HepG2 (cell line): ENCODE results near the gene ECSIT. TPM values are rescaled to one million over a fixed set of nuclear protein-coding genes. Genes with fewer than 3 reads are reported as not detected.

Experiments
- DMAP1 ChIP-seq: IDR thresholded peaks from 2 replicates; pipeline ENCODE4 v1.6.1; 2016
- ERF ChIP-seq: IDR thresholded peaks from 2 replicates; pipeline ENCODE4 v1.6.1; 2018; ENCODE audit warnings: missing biosample characterization, missing genetic modification reagents
- HDAC1 ChIP-seq: sonication (generic); formaldehyde crosslinking; IDR thresholded peaks from 2 replicates; pipeline ENCODE4 v1.5.1; 2020; ENCODE audit warnings: mild to moderate bottlenecking, missing genetic modification reagents
- NCOA2 ChIP-seq: sonication (generic); formaldehyde crosslinking; IDR thresholded peaks from 2 replicates; pipeline ENCODE4 v1.8.0; 2022; ENCODE audit warnings: inconsistent platforms
- PHF20 ChIP-seq: sonication (generic); formaldehyde crosslinking; IDR thresholded peaks from 2 replicates; pipeline ENCODE4 v1.5.0; 2020; ENCODE audit warnings: mild to moderate bottlenecking, missing genetic modification reagents
- RFXAP ChIP-seq: sonication (generic); formaldehyde crosslinking; IDR thresholded peaks from 2 replicates; pipeline ENCODE4 v1.4.0; 2020; ENCODE audit warnings: missing genetic modification reagents, borderline replicate concordance
- SKI ChIP-seq: fragments of 450-650 bp; IDR thresholded peaks from one replicate; pipeline ENCODE4 v1.6.1; 2018; ENCODE audit warnings: mild to moderate bottlenecking; ENCODE audit not compliant: partially characterized antibody
- SMAD3 ChIP-seq: sonication (generic); formaldehyde crosslinking; IDR thresholded peaks from 2 replicates; pipeline ENCODE4 v1.4.0; 2020; ENCODE audit warnings: missing genetic modification reagents
- SP2 ChIP-seq: sonication (generic); formaldehyde crosslinking; IDR thresholded peaks from 2 replicates; pipeline ENCODE4 v1.5.1; 2020; ENCODE audit warnings: mild to moderate bottlenecking, missing genetic modification reagents
- YEATS2 ChIP-seq: sonication (generic); formaldehyde crosslinking; IDR thresholded peaks from 2 replicates; pipeline ENCODE4 v1.4.0; 2020; ENCODE audit warnings: missing genetic modification reagents, borderline replicate concordance
- ZFY ChIP-seq: sonication (generic); formaldehyde crosslinking; IDR thresholded peaks from 2 replicates; pipeline ENCODE4 v1.4.0; 2020; ENCODE audit warnings: missing genetic modification reagents
- ZNF33B ChIP-seq: sonication (generic); formaldehyde crosslinking; IDR thresholded peaks from 2 replicates; pipeline ENCODE4 v1.5.1; 2020; ENCODE audit warnings: mild to moderate bottlenecking, missing genetic modification reagents
- ZNF367 ChIP-seq: sonication (generic); formaldehyde crosslinking; IDR thresholded peaks from 2 replicates; pipeline ENCODE4 v1.4.0; 2020; ENCODE audit warnings: missing genetic modification reagents, borderline replicate concordance
- ZNF44 ChIP-seq: sonication (generic); formaldehyde crosslinking; IDR thresholded peaks from 2 replicates; pipeline ENCODE4 v1.5.1; 2020; ENCODE audit warnings: mild to moderate bottlenecking, missing genetic modification reagents
- ZNF501 ChIP-seq: sonication (generic); formaldehyde crosslinking; IDR thresholded peaks from 2 replicates; pipeline ENCODE4 v1.5.1; 2020; ENCODE audit warnings: mild to moderate bottlenecking, moderate library complexity, missing genetic modification reagents
- ZNF547 ChIP-seq: sonication (generic); formaldehyde crosslinking; IDR thresholded peaks from 2 replicates; pipeline ENCODE4 v1.5.1; 2020; ENCODE audit warnings: mild to moderate bottlenecking, missing genetic modification reagents
- ZNF558 ChIP-seq: sonication (generic); formaldehyde crosslinking; IDR thresholded peaks from 2 replicates; pipeline ENCODE4 v1.9.0; 2022; ENCODE audit warnings: mild to moderate bottlenecking, missing genetic modification reagents, borderline replicate concordance
- ZNF839 ChIP-seq: sonication (generic); formaldehyde crosslinking; IDR thresholded peaks from 2 replicates; pipeline ENCODE4 v1.4.0; 2020; ENCODE audit warnings: missing genetic modification reagents, mild to moderate bottlenecking, borderline replicate concordance
- polyA plus RNA-seq, 8 experiments: library from polyadenylated mRNA; depleted of rRNA in 3 of 8; stranded (reverse) in 7 of 8; unstranded in 1 of 8; fragments of >200 nt; fragmentation: Illumina TruSeq in 4 of 8; extraction: Trizol in 4 of 8; gene quantifications; 2 replicates each; pipeline versions ENCODE4 v1.2.1 to v1.2.3, GENCODE V29; 2011 to 2016; ENCODE audit warnings: low read depth in 4 of 8, missing spikeins in 1 of 8, mixed read lengths in 1 of 8; ENCODE audit not compliant: insufficient read depth in 1 of 8
- total RNA-seq, 5 experiments: library from RNA; depleted of rRNA; stranded (reverse); fragments of >200 nt; fragmentation: Illumina TruSeq; extraction: Trizol; gene quantifications; 2 replicates each; pipeline ENCODE4 v1.2.3, GENCODE V29; 2016; ENCODE audit warnings: low read depth in 1 of 5
- TF ChIP-seq, protein P1 (sequence below), 2 experiments: fragments of 450-650 bp in 1 of 2; sonication (generic) in 1 of 2; formaldehyde crosslinking; IDR thresholded peaks; 2 replicates each; pipeline versions ENCODE4 v1.5.0 to v1.8.0; 2020 to 2022; ENCODE audit warnings: mild to moderate bottlenecking in 1 of 2, missing genetic modification reagents in 1 of 2
- TF ChIP-seq, protein P2 (sequence below): sonication (generic); formaldehyde crosslinking; conservative IDR thresholded peaks from 2 replicates; pipeline ENCODE4 v1.8.1; 2023; ENCODE audit warnings: missing genetic modification reagents
- TF ChIP-seq, protein P3 (sequence below): sonication (generic); formaldehyde crosslinking; IDR thresholded peaks from 2 replicates; pipeline ENCODE4 v1.8.0; 2022; ENCODE audit warnings: missing genetic modification reagents, mild to moderate bottlenecking, moderate library complexity, borderline replicate concordance
- TF ChIP-seq, protein P4 (sequence below): sonication (generic); formaldehyde crosslinking; conservative IDR thresholded peaks from 2 replicates; pipeline ENCODE4 v1.8.0; 2022; ENCODE audit warnings: mild to moderate bottlenecking, moderate library complexity, missing genetic modification reagents
- TF ChIP-seq, protein P5 (sequence below): sonication (generic); formaldehyde crosslinking; IDR thresholded peaks from 2 replicates; pipeline ENCODE4 v1.8.1; 2023; ENCODE audit warnings: mild to moderate bottlenecking, missing genetic modification reagents, borderline replicate concordance

ECSIT gene
- total and polyA plus RNA-seq, 2 of the 13 experiments (the other 11 are each of a cell fraction or from before 2014, with no cell fraction given), result 36.4 to 62.3 TPM

DNA sequence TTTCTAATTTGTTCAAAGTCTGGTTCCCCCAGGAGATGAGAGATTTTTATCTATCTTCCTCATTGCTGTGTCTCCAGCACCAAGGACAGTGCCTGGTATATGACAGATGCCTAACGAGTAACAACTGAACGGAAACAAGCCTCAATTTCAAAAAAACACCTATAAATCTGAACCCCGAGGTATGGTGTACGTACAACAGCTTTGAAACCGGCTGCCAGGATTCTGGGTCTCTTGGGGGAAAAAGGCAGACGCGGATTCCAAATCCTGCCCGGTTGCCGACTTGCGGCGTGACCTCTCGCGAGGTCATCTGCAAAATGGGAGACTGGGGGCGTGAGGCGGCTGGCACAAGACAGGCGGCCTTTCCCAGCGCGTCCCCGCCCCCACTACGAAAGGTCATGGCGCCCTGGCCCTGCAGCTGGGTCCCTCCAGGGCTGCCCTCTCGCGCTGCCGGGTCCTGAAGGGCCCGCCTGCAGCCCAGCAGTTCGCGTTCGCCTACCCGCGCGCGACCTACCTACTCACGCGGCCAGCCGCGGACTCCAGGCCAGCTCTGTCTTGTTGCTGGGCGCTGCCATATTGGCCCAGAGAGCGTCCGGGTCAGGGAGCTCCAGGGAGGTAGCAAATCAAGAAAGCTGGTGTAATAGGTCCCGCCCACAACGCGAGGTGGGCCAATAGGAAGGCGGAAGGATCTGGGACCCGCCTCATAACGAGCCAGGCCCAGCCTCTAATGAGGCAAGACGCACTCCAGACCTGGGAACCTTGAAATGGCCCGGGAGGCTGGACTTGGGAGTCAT, at the start of gene ECSIT (continued):
- TF ChIP-seq, protein P1, sequence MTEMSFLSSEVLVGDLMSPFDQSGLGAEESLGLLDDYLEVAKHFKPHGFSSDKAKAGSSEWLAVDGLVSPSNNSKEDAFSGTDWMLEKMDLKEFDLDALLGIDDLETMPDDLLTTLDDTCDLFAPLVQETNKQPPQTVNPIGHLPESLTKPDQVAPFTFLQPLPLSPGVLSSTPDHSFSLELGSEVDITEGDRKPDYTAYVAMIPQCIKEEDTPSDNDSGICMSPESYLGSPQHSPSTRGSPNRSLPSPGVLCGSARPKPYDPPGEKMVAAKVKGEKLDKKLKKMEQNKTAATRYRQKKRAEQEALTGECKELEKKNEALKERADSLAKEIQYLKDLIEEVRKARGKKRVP (CRISPR knock-in tag; IDR thresholded peaks at IDR 0.05), result peak in 1 of 2 experiments; percentile 35; a peak in 1 of 4 replicates
- TF ChIP-seq, protein P2, sequence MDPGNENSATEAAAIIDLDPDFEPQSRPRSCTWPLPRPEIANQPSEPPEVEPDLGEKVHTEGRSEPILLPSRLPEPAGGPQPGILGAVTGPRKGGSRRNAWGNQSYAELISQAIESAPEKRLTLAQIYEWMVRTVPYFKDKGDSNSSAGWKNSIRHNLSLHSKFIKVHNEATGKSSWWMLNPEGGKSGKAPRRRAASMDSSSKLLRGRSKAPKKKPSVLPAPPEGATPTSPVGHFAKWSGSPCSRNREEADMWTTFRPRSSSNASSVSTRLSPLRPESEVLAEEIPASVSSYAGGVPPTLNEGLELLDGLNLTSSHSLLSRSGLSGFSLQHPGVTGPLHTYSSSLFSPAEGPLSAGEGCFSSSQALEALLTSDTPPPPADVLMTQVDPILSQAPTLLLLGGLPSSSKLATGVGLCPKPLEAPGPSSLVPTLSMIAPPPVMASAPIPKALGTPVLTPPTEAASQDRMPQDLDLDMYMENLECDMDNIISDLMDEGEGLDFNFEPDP (CRISPR knock-in tag), result 0 out of 2 replicates have a peak, but pooled peaks have one; percentile 1
- TF ChIP-seq SP2 (peak; percentile 92), ZNF44 (CRISPR knock-in tag) (peak; percentile 90; the same call in 1 of the 2 replicates), YEATS2 (CRISPR knock-in tag) (peak; percentile 84; the same call in 1 of the 2 replicates), NCOA2 (CRISPR knock-in tag) (peak; percentile 44; the same call in 1 of the 2 replicates), ZFY (CRISPR knock-in tag) (peak; percentile 92), ZNF501 (CRISPR knock-in tag) (peak; percentile 96), ZNF558 (CRISPR knock-in tag) (peak; percentile 69; the same call in 1 of the 2 replicates), ZNF547 (CRISPR knock-in tag) (peak; percentile 78; the same call in 1 of the 2 replicates), ZNF33B (CRISPR knock-in tag) (no peak), ZNF839 (CRISPR knock-in tag) (no peak), SMAD3 (peak; percentile 50; the same call in 1 of the 2 replicates), ERF (CRISPR knock-in tag) (peak; percentile 64), HDAC1 (CRISPR knock-in tag) (peak; percentile 92), SKI (peak; percentile 53), PHF20 (CRISPR knock-in tag) (peak; percentile 97), ZNF367 (CRISPR knock-in tag) (no peak), DMAP1 (CRISPR knock-in tag) (peak; percentile 87; the same call in 1 of the 2 replicates), RFXAP (CRISPR knock-in tag) (no peak; the same call in 1 of the 2 replicates)
- TF ChIP-seq, protein P3, sequence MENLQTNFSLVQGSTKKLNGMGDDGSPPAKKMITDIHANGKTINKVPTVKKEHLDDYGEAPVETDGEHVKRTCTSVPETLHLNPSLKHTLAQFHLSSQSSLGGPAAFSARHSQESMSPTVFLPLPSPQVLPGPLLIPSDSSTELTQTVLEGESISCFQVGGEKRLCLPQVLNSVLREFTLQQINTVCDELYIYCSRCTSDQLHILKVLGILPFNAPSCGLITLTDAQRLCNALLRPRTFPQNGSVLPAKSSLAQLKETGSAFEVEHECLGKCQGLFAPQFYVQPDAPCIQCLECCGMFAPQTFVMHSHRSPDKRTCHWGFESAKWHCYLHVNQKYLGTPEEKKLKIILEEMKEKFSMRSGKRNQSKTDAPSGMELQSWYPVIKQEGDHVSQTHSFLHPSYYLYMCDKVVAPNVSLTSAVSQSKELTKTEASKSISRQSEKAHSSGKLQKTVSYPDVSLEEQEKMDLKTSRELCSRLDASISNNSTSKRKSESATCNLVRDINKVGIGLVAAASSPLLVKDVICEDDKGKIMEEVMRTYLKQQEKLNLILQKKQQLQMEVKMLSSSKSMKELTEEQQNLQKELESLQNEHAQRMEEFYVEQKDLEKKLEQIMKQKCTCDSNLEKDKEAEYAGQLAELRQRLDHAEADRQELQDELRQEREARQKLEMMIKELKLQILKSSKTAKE (CRISPR knock-in tag), result 0 out of 2 replicates have a peak, but pooled peaks have one; percentile 8
- TF ChIP-seq, protein P4, sequence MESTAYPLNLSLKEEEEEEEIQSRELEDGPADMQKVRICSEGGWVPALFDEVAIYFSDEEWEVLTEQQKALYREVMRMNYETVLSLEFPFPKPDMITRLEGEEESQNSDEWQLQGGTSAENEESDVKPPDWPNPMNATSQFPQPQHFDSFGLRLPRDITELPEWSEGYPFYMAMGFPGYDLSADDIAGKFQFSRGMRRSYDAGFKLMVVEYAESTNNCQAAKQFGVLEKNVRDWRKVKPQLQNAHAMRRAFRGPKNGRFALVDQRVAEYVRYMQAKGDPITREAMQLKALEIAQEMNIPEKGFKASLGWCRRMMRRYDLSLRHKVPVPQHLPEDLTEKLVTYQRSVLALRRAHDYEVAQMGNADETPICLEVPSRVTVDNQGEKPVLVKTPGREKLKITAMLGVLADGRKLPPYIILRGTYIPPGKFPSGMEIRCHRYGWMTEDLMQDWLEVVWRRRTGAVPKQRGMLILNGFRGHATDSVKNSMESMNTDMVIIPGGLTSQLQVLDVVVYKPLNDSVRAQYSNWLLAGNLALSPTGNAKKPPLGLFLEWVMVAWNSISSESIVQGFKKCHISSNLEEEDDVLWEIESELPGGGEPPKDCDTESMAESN (CRISPR knock-in tag), result peak; percentile 82
- TF ChIP-seq, protein P5, sequence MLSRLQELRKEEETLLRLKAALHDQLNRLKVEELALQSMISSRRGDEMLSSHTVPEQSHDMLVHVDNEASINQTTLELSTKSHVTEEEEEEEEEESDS (CRISPR knock-in tag), result no peak; the same call in 1 of the 2 replicates
